IPS-NIHi7 (cell line): Measurements from ENCODE around the gene POTEI.
"Not testable (repeated sequence)": the region's sequence is repeated elsewhere in the genome, so short reads cannot be mapped to it uniquely, and the experiment has no call there.

Source experiments
- DNase-seq: peaks from one replicate; pipeline ENCODE4 v3.0.0; 2012; ENCODE audit warnings: mixed read lengths; ENCODE audit errors: extremely low spot score

Gene POTEI

DNA sequence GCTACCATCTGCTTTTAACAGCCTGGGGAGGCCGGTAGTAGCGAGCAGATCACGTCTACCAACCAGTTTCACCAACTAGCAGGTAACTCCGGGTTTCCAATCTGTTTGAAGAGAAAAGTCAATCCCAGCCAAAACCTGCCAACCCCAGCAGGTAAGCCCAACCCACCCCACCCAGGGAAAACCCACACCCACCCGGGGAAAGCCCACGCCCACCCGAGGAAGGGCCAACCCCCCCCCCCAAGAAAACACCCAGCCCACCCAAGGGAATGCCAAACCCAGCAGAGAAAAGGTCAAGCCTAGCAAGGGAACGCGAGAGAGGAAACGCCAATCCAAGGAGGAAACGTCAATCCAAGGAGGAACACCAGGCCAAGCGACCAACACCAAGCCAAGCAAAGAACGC, at the start of gene POTEI:
Gene POTEI, minus strand, starts transcription at position 101 of the 400 bp plus-strand sequence. Its CDS starts 93 bp downstream, at position 8.
- not testable (repeated sequence) for DNase-seq

DNA sequence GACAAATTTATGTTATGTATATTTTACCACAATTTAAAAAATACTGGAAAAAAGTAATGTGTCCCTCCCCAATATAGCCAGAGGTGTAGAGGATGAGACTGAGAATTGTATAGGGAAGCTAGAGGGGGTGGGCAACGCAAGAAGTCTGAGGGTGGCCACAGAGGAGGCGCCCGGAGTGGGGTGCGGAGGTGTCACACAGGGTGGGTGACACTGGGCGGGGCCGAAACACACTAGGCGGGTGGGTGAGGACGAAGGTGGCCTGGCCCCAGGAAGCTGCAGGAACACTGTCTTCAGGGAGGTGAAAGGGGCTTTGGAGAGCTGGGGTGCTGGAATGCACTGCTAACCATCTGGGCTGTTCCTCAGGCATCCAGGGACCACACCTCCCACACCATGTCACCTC, 47.3 kb upstream of the POTEI start:
- DNase-seq, result not testable (repeated sequence)

DNA sequence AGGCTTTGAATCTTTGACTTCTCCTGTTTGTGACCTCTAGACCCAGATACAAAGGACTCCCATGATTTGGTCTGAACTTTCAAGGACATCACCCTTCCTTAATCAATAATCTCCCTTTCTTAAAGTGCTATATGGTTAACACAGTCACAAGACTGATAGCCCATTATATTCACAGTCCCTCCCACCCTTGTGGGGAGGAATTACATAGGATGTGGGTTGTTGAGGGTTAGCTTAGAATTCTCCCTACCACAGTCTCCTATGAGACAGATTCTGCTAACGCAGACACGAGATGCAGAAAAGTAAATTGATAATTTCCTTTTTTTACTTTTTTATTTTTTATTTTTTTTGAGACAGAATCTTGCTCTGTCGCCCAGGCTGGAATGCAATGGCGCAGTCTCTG, 45.0 kb upstream of the POTEI start:
- DNase-seq, result not testable (repeated sequence)

DNA sequence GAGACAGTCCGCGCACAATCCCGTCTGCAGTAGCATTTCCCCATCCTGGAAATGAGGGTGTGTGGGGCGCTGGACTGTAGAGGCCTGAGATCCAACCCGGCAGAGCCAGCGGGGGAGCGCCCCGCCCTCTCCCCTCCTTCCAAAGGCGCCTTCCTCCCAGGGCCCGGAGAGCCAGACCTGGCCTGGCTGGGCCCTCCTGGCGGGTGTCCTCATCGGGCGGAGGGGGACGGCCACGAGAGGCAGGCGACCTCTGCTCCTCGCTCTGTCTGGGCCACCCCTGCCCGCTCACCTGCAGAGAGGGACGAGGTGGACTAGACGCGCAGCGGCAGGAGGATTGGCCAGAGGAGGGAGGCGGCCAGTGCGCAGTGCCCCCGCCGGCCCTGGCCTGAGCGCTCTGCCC, 40.3 kb upstream of the POTEI start:
- DNase-seq, result not testable (repeated sequence)

DNA sequence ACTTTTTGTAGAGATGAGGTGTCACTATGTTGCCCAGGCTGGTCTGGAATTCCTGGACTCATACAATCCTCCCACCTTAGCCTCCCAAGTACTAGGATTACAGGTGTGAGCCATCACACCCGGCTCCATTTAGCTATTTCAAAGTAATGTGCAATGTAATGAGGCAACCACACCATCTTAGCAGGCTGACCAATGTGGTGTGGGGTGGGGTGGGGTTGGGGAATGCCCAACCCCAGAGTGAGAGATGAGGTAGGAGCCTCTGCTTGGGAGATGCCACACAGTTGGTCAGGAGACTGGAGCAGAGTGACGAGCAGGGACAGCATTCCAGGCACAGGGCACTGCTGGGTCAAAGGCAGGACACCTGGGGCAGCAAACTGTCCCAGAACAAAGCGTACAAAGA, 39.3 kb upstream of the POTEI start:
- DNase-seq, result not testable (repeated sequence)

DNA sequence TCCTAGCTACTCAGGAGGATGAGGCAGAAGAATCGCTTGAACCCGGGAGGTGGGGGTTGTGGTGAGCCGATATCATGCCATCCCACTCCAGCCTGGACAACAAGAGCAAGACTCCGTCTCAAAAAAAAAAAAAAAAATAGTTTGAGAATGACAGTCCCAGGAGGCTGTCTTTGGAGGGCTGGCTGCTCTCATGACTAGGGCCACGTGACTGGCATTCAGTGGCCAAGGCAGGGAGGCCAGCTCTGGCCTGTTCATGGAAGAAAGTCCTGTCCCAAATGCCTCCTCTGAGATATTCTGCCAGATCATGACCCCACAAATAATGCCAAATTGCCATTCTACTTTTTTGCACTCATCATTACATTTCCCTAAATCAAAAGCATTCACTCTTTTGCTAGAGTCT, 35.9 kb upstream of the POTEI start:
- DNase-seq, result not testable (repeated sequence)

DNA sequence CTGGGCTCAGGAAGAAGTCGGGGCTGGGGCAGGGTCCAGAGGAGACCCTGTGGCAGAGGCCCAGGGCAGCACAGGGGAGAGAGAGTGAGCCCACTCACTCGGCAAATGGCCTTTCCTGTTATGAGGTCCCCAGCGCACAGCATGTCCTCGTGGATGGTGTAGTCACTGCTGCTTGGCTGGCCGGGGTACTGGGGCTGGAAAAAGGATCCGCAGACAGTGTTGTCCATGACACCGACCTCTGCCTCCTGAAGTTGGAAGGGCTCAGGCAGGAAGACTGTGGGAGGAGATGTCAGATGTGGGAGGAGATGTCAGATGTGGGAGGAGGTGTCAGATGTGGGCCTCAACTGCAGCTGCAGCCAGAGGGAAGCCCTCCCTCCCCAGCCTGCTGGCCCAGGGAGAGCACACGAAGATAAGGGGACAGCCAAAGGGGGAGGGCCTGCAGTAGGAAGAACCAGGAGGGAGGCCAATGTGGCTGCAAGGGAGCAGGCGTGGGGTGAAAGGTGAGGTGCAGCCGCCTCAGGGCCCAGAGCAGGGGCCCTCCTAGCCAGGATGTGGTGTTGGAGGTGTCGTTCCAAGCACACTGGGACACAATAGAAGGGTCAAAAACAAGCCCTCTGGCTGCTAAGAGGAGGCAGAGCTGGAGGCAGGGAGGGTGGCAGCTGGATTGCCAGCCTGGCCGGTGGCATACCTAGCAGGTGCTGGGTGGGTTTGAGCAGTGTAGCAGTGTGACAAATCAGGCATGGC, 34.8 kb upstream of the POTEI start:
- DNase-seq, result not testable (repeated sequence)

DNA sequence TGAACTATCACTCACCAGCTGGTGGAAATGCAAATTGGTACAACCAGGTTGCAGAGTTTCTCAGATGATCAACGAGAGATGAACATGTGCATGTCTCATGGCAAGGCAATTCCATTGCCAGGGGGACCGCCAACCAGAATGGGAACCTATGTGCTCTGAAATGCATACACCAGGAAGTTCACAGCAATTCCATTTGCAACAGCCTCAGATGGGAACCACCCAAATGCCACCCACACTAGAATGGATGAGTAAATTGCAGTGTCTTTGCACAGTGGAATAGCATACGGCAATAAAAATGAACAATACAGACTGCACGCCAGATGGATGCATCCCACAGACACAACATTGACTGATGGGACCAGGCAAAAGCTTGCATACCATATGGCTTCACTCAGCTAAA, 33.7 kb upstream of the POTEI start:
- not testable (repeated sequence) for DNase-seq

DNA sequence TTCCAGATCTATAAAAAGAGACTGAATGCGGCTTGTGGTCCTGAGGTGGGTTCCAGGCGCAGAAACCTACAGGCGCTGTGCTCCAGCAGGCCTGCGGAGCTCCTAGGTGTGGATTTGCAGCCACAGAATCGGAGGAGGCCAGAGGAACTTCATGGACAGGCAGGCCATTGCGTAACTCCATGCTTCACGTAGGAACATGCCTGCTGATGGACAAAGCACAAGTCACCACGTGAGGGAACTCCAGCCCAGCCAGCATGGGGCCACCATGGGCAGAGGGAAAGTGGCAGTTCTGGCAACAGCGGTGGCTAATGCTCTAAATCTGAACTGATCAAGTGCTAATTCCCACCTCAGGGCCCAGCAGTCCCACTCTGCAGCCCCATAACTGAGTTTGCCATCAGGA, 29.1 kb upstream of the POTEI start:
- DNase-seq, result not testable (repeated sequence)

DNA sequence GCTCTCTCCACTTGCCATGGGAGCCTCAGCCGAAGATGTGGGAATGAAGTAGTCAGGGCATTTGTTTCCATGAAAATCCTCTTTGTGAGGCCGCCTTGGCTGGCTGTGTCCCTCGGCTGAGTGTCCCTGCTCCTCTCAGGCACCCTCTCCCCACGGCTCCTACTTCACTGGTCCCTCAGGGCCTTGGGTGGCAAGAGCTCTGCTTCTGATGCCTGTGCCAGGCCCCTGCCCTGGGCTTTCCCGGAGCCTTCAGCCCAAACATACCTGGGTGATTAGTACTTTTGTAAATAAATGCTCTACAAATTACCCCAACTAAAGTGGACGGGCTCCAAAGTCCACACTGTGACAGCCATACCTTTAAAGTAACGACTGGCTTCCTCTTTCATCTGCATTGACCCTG, 27.5 kb upstream of the POTEI start:
- not testable (repeated sequence) for DNase-seq

DNA sequence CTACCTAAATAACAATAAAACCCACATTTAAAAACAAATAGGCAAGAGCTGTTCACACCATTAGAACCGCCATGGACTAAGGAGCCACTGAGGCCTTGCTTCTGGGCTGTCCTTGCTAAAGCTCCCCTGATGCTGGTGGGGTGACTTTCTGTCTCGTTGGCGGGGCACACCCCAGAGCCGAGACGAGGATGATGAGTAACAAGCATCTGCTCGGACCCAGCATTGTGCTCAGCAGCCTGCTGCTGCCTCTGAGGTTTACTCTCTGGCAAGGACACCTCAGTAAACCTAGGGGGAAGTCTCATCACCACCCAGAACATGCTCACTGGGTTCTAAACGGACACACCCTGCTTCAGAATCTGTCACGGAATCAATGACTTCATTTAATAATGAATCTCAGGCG, 22.5 kb upstream of the POTEI start:
- not testable (repeated sequence) for DNase-seq

DNA sequence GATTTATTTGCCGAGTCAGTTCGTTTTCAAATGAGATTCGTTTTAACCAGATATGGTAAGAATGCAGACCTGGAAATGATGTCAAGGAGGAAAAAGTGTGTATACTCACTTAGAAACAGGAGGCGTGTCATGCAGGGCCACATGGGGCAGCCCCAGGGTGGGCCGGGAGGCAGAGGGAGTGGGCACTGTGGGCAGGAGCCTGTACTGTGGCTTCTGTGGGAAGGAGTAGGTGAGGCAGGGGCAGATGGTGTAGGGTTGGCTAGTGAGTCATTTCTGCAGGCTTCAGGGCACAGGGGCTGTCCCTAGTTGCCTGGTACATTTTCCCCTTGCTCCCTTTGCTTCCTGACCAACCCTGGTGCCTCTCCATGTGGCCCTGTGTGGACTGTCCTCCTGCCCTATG, 22.1 kb upstream of the POTEI start:
- DNase-seq, result not testable (repeated sequence)

DNA sequence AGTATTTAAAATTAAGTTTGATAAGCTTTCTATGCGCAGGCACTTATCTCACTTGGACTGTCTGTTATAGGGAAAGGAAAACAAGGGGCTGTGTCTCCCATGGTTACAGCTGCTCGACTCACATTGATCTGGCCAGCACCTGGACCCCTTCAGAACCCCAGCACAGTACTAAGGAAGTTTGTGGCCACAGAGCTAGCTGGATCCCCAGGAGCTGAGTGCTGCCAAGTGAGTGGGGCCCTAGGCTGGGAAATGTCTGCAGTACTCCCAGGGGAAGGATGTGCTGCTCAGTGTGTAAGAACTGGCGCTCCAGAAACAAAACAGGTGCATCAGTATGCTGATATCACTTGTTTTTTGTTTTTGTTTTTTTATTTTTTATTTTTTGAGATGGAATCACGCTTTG, 21.1 kb upstream of the POTEI start:
- DNase-seq, result not testable (repeated sequence)

DNA sequence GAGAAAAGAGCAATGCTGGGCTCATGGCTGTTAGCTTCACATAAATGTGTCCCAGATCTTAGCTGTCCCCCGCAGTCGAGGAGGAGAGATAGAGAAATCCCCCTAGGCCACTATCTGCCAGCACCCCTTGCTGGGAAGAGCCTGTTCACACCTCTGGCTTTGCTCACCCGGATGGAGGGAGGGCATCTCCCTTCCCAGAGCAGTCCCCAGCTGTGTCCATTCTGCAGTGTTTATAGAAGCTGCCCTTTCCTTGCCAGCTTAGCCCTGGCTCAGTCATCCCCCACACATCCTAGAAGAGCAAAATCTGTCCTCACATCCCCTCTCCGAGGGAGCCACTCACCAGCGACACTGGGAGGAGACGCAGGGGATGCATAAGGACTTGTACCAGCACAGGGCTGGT, 20.4 kb upstream of the POTEI start:
- not testable (repeated sequence) for DNase-seq

DNA sequence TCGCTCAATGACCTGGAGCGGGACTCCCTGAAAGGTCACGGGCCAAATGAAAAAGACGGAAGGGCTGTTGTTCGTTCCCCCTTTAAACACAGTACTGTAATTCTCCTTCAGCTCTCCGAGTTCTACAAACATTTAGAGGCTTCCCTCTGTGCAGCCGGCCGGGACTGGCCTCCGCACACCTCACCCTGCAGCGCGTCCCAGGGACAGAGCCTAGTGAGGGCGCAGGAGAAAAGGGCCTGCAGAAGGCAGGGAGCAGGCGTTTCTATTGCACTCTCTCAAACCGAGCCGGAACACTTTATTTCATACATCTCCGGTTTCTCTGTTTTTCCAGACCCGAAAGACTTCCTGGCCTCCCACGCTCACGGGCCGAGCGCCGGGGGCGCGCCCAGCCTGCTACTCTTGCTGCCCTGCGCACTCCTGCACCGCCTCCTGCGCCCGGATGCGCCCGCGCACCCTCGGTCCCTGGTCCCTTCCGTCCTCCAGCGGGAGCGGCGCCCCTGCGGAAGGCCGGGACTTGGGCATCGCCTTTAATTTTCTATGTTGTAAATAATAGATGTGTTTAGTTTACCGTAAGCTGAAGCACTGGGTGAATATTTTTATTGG, 18.3 kb upstream of the POTEI start:
- DNase-seq, result not testable (repeated sequence)

DNA sequence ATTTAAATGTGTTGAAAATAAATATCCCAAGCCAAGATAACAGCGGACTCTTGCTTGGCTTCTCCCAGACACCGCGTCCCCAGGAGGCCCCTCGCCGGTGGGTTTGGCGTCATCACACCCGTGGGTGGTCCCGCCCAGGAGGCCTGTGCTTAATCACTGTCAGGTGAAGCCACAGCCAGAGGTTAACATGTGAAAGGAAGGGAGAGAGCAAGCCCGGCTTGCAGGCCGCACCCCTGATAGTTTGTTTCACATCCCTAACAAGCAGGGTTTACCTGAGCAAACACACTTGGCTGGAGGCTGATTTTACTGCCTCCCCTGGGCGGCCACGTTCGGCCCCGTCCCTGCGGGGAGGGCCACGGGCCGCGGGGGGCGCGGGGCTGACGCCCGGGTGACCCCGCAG, 13.3 kb upstream of the POTEI start:
- DNase-seq, result not testable (repeated sequence)

DNA sequence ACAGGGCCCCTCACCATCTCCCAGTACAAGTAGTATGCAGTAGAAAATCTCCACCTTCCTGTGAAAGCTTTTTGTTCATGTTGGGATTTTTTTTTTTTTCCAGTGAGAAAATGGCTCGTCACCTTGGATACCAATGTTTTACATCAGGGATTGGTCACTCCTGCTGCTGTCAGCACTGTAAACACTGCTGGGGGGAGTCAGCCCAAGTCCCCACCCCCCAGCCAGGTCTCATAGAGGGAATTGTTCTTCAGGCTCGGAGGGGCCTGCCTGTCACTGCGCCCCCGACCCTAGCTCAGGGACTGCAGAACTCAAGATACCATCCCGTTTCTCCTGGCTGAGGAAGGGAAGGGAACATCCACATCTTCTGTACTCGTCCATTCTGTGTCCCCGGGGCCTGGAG, 11.9 kb upstream of the POTEI start, which contains the start of gene CFC1B:
Gene CFC1B, plus strand, starts transcription at position 231 of the 400 bp plus-strand sequence. CDS start 263 bp downstream, outside the sequence.
- DNase-seq, result not testable (repeated sequence)

DNA sequence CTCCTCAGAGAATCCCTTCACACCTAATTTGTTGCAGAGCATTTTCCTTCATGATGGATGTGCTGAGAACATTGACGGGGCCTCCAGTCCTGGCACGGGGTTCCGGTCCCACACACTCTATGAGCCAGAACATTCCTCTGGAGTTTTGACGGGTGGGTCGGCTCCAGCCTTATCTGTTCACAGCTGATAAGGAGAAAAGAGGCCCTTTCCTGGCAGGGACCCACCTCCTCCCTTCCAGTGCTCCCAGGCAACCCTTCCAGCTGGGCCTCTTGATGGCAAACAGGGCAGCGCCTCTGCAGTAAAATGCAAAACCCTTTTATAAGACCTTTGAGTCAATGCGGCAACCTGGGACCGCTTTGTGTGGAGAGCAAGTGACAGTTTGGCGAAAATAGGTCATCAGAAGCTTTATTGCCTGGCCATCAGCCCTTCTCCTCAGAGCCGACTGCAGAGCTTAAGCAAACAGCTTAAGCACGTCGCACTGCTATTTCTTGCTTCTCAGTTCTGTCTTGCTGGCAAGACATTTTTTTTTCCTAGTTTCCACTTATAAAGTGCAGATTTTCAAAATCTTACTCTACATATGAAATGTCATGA, 9.5 kb upstream of the POTEI start:
- DNase-seq, result not testable (repeated sequence)

DNA sequence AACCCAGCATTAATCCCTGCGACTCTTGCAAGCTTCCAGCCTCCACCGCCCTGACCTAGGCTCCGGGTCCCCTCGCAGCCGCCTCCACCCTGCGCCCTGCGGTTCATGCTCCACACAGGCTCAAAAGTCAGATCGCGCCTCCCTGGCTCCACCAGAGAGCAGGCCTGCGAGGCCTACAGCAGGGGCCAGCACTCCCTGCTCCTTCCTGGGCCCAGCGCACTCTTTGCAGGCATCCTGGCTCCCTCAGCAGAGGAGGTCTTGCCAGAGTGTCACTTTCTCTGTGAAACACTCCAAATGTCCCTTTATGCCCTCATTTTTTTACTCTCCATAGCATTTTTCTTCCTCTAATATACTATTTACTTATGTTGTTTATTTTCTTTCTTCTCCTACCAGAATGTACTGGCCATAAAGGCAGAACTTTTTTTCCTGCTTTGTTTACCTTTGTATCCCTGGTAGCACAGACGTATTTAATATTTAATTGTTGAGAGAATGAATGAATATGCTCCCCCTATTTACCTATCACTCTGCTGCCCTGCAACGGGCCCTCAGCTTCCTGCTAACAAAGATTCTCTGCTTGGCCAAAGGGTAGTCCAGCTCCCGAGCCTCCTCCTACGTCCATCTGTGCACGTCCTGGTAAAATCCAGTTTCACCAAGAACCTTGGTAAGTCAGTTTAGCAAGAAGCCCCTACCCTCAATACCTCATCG, 2.8 kb upstream of the POTEI start:
- not testable (repeated sequence) for DNase-seq

DNA sequence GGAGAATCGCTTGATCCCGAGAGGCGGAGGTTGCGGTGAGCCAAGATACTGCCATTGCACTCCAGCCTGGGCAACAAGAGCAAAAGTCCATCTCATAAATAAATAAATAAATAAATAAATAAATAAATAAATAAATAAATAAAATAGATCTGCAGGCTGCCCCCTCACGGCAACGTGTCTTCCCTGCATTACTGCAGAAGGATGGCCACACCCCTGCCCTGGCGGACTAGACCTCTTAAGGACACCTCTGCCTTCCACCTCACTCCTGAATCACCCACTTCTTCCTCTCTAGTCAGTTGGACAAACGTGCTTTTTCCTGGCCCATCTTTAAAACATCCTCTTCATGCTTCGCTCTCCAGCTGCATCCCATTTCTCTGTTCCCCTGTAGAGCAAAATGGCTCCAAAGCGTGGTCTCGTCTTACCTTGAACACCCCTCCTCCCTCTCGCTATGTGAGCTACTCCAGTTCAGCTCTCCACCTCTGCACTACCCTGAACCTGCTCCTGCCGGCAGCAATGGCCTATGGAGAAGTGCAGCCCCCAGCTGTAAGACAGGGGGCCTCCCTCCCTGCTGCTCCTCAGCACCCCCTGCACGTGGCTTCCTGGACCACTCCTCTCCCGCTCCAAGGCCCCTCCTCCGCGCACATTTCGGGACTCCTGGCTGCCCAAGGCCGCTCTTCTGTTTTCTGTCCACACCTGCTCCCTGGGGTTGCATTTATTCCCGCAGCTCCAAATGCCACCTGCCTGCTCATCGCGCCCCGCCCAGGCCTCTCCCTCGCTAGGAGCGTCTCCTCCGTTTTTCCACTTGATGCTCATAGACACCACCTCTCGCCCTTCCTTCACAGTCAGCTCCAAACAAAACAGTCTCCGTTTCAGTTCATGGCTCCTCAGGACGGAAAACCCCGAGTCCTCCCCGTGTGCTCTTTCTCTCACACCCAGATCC, 1.9 kb upstream of the POTEI start:
- not testable (repeated sequence) for DNase-seq

DNA sequence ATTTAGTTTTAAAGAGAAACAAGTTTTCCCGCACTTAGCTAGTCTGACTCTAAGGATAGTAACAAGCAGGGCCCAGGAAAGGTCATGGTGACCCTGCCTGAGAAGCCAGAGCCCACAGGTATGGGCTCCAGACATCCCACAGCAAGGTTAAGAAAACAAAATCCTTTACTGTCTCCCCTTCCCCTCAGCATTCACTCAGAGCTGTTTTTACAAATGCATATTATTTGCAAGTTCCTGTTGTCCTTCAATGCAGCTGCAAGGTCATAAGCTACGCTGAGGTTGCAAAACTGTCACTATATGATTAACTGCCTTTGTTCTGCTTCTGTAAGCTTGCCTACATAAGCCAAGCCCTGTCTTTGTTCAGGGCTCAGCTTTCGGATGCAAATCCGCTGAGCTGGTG, 18.1 kb downstream of the POTEI start:
- not testable (repeated sequence) for DNase-seq
